GM12873 (cell line): ENCODE measurements around the gene HADHB.

Experiments
- CTCF ChIP-seq: IDR thresholded peaks from 2 replicates; pipeline ENCODE4 v1.5.1; 2012; ENCODE audit warnings: low read depth, mild to moderate bottlenecking, moderate library complexity, low read length, control low read depth; ENCODE audit not compliant: insufficient read depth; ENCODE audit errors: missing control alignments

Gene HADHB

GRCh38 chr2:26212011-26212410 is 32.7 kb upstream of the HADHB start:
- no peak for TF ChIP-seq CTCF

GRCh38 chr2:26214759-26215158 is 30.0 kb upstream of the HADHB start:
- TF ChIP-seq CTCF, result no peak

- TF ChIP-seq CTCF, result no peak
Observed at GRCh38 chr2:26215833-26216232, 28.9 kb upstream of the HADHB start.

- no peak for TF ChIP-seq CTCF
Observed at GRCh38 chr2:26216587-26216986, 28.2 kb upstream of the HADHB start.

GRCh38 chr2:26217720-26218119 is 27.0 kb upstream of the HADHB start:
- TF ChIP-seq CTCF, result no peak

GRCh38 chr2:26223018-26223417 is 21.7 kb upstream of the HADHB start:
- TF ChIP-seq CTCF, result no peak

GRCh38 chr2:26224095-26224494 is 20.6 kb upstream of the HADHB start:
- no peak for TF ChIP-seq CTCF
